ENCODE measurements around the gene OVCH2. TPM values are rescaled to one million over a fixed set of nuclear protein-coding genes. Genes with fewer than 3 reads are reported as not detected.
A peak's percentile ranks its signal among the peaks of the same experiment; 100 is the strongest.

Gene OVCH2
- total and polyA plus RNA-seq, 12 donors, result not detected

- Histone ChIP-seq H3K27me3 (no peaks in the 10 kb centered on the region), H3K4me1 (replicated peaks in 1 of 2) (peaks cover 0 to 7% of the 10 kb centered on the region in 2 donors), H3K27ac (no peak overlapping the region), H3K36me3 (replicated peaks in 1 of 2) (peaks cover 0 to 60% of the 10 kb centered on the region in 2 donors), H3K9me3 (replicated peaks in 1 of 3) (no peaks in the 10 kb centered on the region), H3K4me3 (no peak overlapping the region)
- DNase-seq, result no peak
- 87 to 97% (median 93%) methylated on average over 4 to 9 of the region's 9 CpGs for WGBS, 4 donors
- intact Hi-C loops (cut with DNase I), result loop anchor here in 1 of 2 donors (5.0 kb wide), 1 partner anchor 79 kb away; no protein-coding TSS in a partner anchor
- TF ChIP-seq, protein P1, sequence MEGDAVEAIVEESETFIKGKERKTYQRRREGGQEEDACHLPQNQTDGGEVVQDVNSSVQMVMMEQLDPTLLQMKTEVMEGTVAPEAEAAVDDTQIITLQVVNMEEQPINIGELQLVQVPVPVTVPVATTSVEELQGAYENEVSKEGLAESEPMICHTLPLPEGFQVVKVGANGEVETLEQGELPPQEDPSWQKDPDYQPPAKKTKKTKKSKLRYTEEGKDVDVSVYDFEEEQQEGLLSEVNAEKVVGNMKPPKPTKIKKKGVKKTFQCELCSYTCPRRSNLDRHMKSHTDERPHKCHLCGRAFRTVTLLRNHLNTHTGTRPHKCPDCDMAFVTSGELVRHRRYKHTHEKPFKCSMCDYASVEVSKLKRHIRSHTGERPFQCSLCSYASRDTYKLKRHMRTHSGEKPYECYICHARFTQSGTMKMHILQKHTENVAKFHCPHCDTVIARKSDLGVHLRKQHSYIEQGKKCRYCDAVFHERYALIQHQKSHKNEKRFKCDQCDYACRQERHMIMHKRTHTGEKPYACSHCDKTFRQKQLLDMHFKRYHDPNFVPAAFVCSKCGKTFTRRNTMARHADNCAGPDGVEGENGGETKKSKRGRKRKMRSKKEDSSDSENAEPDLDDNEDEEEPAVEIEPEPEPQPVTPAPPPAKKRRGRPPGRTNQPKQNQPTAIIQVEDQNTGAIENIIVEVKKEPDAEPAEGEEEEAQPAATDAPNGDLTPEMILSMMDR (IDR thresholded peaks at IDR 0.05), result no peak
- TF ChIP-seq POLR2A (IDR thresholded peaks at IDR 0.05), result no peak
Measured at GRCh38 chr11:7651700-7652099, 54.6 kb downstream of the OVCH2 start.

DNA sequence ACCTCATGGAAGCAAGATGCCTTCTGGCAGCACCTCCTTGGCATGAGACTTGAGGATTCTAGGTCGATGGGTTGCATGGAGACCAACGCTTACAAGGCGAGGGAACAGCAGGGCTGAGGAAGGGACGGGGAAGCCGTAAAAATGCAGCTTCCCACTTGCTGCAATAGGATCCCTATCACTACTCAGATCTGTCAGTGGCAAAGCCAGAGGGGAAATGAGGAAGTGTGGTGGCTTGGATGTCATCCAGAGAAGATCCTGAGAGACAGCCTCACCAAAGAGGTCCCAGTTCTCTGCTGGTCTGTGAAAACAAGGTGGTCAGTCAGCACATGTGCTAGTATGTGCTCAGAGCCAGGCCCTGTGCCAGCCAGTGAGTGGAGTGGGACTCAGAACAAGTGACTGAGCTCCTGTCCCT is 55.1 kb downstream of the OVCH2 start:
- H3K27me3 ChIP-seq, result no peaks in the 10 kb centered on the region
- no peak overlapping the region for H3K4me3 ChIP-seq
- H3K9me3 ChIP-seq (replicated peaks in 1 of 3), result no peaks in the 10 kb centered on the region
- peaks cover 0 to 1% of the 10 kb centered on the region in 2 donors for H3K4me1 ChIP-seq (replicated peaks in 1 of 2)
- intact Hi-C loops (cut with DNase I), result loop anchor here in 1 of 2 donors (5.0 kb wide), 1 partner anchor 79 kb away; no protein-coding TSS in a partner anchor
- H3K27ac ChIP-seq, result no peak overlapping the region
- TF ChIP-seq, protein P1 (IDR thresholded peaks at IDR 0.05), result no peak
- TF ChIP-seq POLR2A (IDR thresholded peaks at IDR 0.05), result no peak
- WGBS, 4 donors, result 73 to 89% (median 78%) methylated on average over 4 to 5 of the region's 5 CpGs
- peak in 1 of 7 donors; percentile 46 for DNase-seq
- H3K36me3 ChIP-seq (replicated peaks in 1 of 2), result peaks cover 0 to 60% of the 10 kb centered on the region in 2 donors

GRCh38 chr11:7648264-7648663 is 58.0 kb downstream of the OVCH2 start:
- TF ChIP-seq, protein P1 (IDR thresholded peaks at IDR 0.05), result no peak
- no peaks in the 10 kb centered on the region for H3K27me3 ChIP-seq
- H3K36me3 ChIP-seq (replicated peaks in 1 of 2), result peaks cover 0 to 38% of the 10 kb centered on the region in 2 donors
- H3K4me3 ChIP-seq, result no peak overlapping the region
- no peaks in the 10 kb centered on the region for H3K9me3 ChIP-seq (replicated peaks in 1 of 3)
- H3K27ac ChIP-seq, result no peak overlapping the region
- peak in 1 of 7 donors; percentile 17 for DNase-seq
- no peaks in the 10 kb centered on the region for H3K4me1 ChIP-seq (replicated peaks in 1 of 2)
- intact Hi-C loops (cut with DNase I), result no loop called here
- WGBS, 4 donors, result 89 to 97% (median 94%) methylated on average over 3 of the region's 3 CpGs

- H3K27me3 ChIP-seq, result no peaks in the 10 kb centered on the region
- no peaks in the 10 kb centered on the region for H3K4me1 ChIP-seq (replicated peaks in 1 of 2)
- H3K9me3 ChIP-seq (replicated peaks in 1 of 3), result no peaks in the 10 kb centered on the region
- no peak overlapping the region for H3K4me3 ChIP-seq
- TF ChIP-seq POLR2A (IDR thresholded peaks at IDR 0.05), result no peak
- TF ChIP-seq, protein P1 (IDR thresholded peaks at IDR 0.05), result no peak
- intact Hi-C loops (cut with DNase I), result no loop called here
- 88 to 97% (median 91%) methylated on average over 2 of the region's 2 CpGs for WGBS, 4 donors
- no peak for DNase-seq
- no peak overlapping the region for H3K27ac ChIP-seq
- H3K36me3 ChIP-seq (replicated peaks in 1 of 2), result peaks cover 0 to 37% of the 10 kb centered on the region in 2 donors
Measured at GRCh38 chr11:7646866-7647265, 59.4 kb downstream of the OVCH2 start.

Measured in adrenal gland (tissue), 12 donors.